Uterus (tissue), 4 donors: ENCODE measurements around the gene ZW10. TPM values are rescaled to one million over a fixed set of nuclear protein-coding genes. Genes with fewer than 3 reads are reported as not detected.
"Not testable (repeated sequence)": the region's sequence is repeated elsewhere in the genome, so short reads cannot be mapped to it uniquely, and the experiment has no call there.

ENCODE experiments used
- DNase-seq, 2 donors: peaks; one replicate each; pipeline ENCODE4 v3.0.0-alpha.2; 2019 to 2020
- H3K27ac ChIP-seq, 2 donors: fragments of 200-600 bp; sonication (generic); 1 replicate in 1 of 2; 2 replicates in 1 of 2; pipeline ENCODE4 v1.5.1; 2016 to 2018
- H3K27me3 ChIP-seq, 2 donors: fragments of 200-600 bp; sonication (generic); one replicate each; pipeline ENCODE4 v1.5.1; 2018 to 2019; ENCODE audit warnings: control low read depth in 1 of 2
- H3K36me3 ChIP-seq, 2 donors: fragments of 200-600 bp; sonication (generic); one replicate each; pipeline ENCODE4 v1.5.1; 2019; ENCODE audit warnings: control low read depth in 1 of 2
- H3K4me1 ChIP-seq, 2 donors: fragments of 200-600 bp; sonication (generic); one replicate each; pipeline ENCODE4 v1.5.1; 2018 to 2019; ENCODE audit warnings: control low read depth in 1 of 2
- H3K4me3 ChIP-seq, 2 donors: fragments of 200-600 bp; sonication (generic); 1 replicate in 1 of 2; 2 replicates in 1 of 2; pipeline ENCODE4 v1.5.1; 2018 to 2019; ENCODE audit warnings: mild to moderate bottlenecking in 1 of 2
- H3K9me3 ChIP-seq, 2 donors: fragments of 200-600 bp; sonication (generic); one replicate each; pipeline ENCODE4 v1.5.1; 2019; ENCODE audit warnings: control low read depth in 1 of 2
- CTCF ChIP-seq, 4 experiments: fragments of 200-600 bp in 2 of 4; fragments of 450-650 bp in 2 of 4; sonication (generic) in 2 of 4; IDR thresholded peaks; one replicate each; pipeline ENCODE4 v1.5.1; 2016 to 2019; ENCODE audit warnings: antibody characterized with exemption in 4 of 4, mild to moderate bottlenecking in 2 of 4, moderate library complexity in 1 of 4
- POLR2A ChIP-seq, 2 donors: fragments of 450-650 bp; IDR thresholded peaks; one replicate each; pipeline ENCODE4 v1.6.1; 2016; ENCODE audit warnings: antibody characterized with exemption in 2 of 2, mild to moderate bottlenecking in 1 of 2, moderate library complexity in 1 of 2
- intact Hi-C: fragments of 100-400 bp; cut with DNase I; formaldehyde crosslinking; loops from one replicate; pipeline ENCODE4 v1.15.1; 2023; ENCODE audit warnings: low total_unique reads
- total RNA-seq, 4 donors: library from RNA; depleted of rRNA in 3 of 4; stranded (reverse); fragments of >200 nt in 3 of 4; gene quantifications; one replicate each; pipeline versions ENCODE4 v1.1.0 to v1.2.4, GENCODE V29; 2014 to 2023
- donor health status: DM: yes; HTN: yes; CAD: no.

The ZW10 gene
- total RNA-seq, 4 donors from 2014 or later = 5.6 to 122 (median 19.5) TPM

DNA sequence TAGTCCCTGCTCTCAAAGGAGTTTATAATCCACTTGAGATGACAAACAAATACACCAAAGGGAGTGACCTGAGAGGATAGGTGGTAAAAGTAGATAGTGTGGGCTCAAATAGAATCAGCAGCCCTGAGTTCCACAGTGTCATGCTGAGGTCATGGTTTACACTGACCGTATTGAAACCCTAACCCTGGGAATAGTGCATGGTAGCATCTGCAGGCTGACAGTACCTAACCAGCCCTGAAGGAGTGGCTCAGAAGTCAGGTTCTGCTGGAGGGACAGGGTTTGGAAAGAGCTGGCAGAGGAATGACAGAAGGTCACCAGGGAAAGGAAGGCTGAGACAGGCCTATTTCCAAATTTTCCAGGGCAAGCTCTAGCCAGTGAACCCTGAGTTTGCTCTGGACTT, 58.2 kb downstream of the ZW10 start:
- no peak for DNase-seq
- Histone ChIP-seq H3K9me3 (peaks cover 0 to 3% of the 10 kb centered on the region in 2 donors), H3K36me3 (no peaks in the 10 kb centered on the region), H3K27me3 (no peaks in the 10 kb centered on the region), H3K27ac (no peak overlapping the region), H3K4me1 (no peaks in the 10 kb centered on the region), H3K4me3 (no peak overlapping the region)
- TF ChIP-seq POLR2A (IDR thresholded peaks at IDR 0.05) (no peak), CTCF (IDR thresholded peaks at IDR 0.05) (no peak)
- intact Hi-C loops = no loop called here

DNA sequence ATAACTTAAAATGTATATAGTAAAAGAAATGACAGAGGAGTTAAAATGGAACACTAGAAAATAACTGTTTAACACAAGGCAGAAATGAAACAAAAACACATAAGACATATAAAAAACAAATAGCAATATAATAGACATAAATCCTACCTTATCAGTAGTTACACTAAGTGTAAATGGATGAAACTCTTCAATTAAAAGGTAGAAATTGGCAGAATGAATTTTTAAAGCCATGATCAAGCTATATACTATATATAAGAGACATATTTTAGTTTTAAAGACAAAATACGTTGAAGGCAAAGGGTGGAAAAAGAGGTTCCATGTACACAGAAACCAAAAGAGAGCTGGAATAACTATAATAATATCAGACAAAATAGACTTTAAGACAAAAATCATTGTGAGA, 62.5 kb downstream of the ZW10 start:
- Histone ChIP-seq H3K4me1 (no peaks in the 10 kb centered on the region), H3K4me3 (no peak overlapping the region), H3K9me3 (peaks cover 0 to 3% of the 10 kb centered on the region in 2 donors), H3K27ac (no peak overlapping the region), H3K36me3 (no peaks in the 10 kb centered on the region), H3K27me3 (no peaks in the 10 kb centered on the region)
- no peak for DNase-seq
- intact Hi-C loops = no loop called here
- TF ChIP-seq POLR2A (IDR thresholded peaks at IDR 0.05) (no peak), CTCF (IDR thresholded peaks at IDR 0.05) (no peak)

DNA sequence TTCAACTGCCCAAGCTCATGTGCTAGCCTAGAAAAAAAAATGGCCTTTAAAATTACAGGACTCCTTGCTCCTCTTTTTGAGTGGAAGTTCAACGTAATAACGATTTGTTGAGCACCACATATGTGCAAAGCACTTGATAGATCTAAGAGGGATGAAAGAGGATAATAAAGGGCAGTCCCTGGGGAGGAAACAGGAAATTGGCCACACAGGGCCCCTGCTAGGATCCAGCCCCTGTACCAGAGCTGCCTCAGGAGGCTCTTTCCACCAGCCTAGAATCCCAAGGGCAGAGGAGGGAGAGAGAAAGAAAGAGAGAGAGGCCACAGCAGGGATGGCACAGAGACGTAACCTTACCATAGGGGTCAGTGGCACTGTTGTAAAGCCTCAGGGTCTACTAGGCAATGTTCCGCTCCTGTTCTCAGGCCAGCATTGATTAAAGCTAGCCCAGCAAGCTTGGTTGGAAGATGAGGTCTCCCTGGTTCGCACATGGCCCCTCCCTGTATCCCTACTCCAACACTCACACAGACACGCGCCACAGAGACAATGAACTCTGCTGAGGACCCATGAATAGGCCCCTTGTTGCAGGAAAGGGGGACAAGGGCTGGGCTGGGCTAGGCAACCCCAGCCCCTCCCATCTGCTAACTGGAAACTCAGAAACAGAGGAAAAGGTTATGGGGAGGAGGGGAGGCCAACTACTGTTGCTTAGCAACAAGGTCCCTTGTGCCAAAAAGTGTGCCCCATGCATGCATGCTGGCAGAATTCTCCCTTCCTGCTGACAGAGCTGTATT, 67.4 kb downstream of the ZW10 start, which contains the start of gene TMPRSS5:
Gene TMPRSS5, minus strand, starts transcription at position 438 of the 785 bp plus-strand sequence. Its CDS starts 84 bp downstream, at position 354.
- H3K9me3 ChIP-seq = no peaks in the 10 kb centered on the region
- H3K27ac ChIP-seq = no peak within 1 kb of the TSS
- DNase-seq = no peak
- no peaks in the 10 kb centered on the region for H3K4me1 ChIP-seq
- TF ChIP-seq CTCF (IDR thresholded peaks at IDR 0.05) (no peak), POLR2A (IDR thresholded peaks at IDR 0.05) (no peak)
- H3K27me3 ChIP-seq = no peaks in the 10 kb centered on the region
- H3K36me3 ChIP-seq = no peaks in the 10 kb centered on the region
- intact Hi-C loops = no loop called here
- H3K4me3 ChIP-seq = no peak within 1 kb of the TSS

GRCh38 chr11:113703551-113703950, 69.9 kb downstream of the ZW10 start:
- H3K36me3 ChIP-seq, H3K4me1 ChIP-seq, DNase-seq, H3K27me3 ChIP-seq, H3K27ac ChIP-seq, H3K9me3 ChIP-seq, intact Hi-C loops, H3K4me3 ChIP-seq: not testable (repeated sequence)

DNA sequence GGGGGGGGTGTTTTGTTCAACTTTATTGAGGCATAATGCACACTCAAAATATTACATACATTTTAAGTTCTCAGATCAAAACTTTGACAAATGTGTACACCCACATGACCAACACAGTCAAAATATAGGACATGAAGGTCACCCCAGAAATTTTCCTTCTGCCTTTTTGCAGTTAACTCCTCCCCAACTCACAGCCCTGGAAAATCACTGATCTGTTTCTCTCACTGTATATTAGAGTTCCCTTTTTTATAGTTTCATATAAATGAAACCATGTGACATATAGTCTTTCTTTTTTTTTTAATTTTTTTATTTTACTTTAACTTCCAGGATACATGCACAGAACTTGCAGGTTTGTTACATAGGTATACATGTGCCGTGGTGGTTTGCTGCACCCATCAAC, 72.0 kb downstream of the ZW10 start:
- Histone ChIP-seq H3K27ac (no peak overlapping the region), H3K4me1 (no peaks in the 10 kb centered on the region), H3K36me3 (no peaks in the 10 kb centered on the region), H3K9me3 (no peaks in the 10 kb centered on the region), H3K27me3 (no peaks in the 10 kb centered on the region), H3K4me3 (no peak overlapping the region)
- TF ChIP-seq POLR2A (IDR thresholded peaks at IDR 0.05) (no peak), CTCF (IDR thresholded peaks at IDR 0.05) (no peak)
- DNase-seq = no peak
- intact Hi-C loops = no loop called here
